HG02938 (cell line): ENCODE data around the gene CETN1.

ENCODE experiments used
- ATAC-seq: cut with Tn5 transposase; IDR thresholded peaks from one replicate; pipeline ENCODE4 v1.9.1; 2021; ENCODE audit warnings: mild to moderate bottlenecking, moderate library complexity; ENCODE audit not compliant: unreplicated experiment

The CETN1 gene

GRCh38 chr18:580154-580553 lies at the start of gene CETN1:
Gene CETN1, plus strand, starts transcription at chr18:580380. Its CDS starts 29 bp downstream, at chr18:580409.
- no peak for ATAC-seq

GRCh38 chr18:532018-532417 lies 48.2 kb upstream of the CETN1 start:
- no peak for ATAC-seq

- no peak for ATAC-seq
Observed at GRCh38 chr18:532632-533031, 47.5 kb upstream of the CETN1 start.

GRCh38 chr18:533995-534601 lies 46.1 kb upstream of the CETN1 start:
- ATAC-seq = no peak

GRCh38 chr18:543447-544078 lies 36.6 kb upstream of the CETN1 start:
- no peak for ATAC-seq

- ATAC-seq = no peak
Observed at GRCh38 chr18:549967-550366, 30.2 kb upstream of the CETN1 start.

- peak; percentile 76 for ATAC-seq
Observed at GRCh38 chr18:551404-552061, 28.6 kb upstream of the CETN1 start.

- no peak for ATAC-seq
Observed at GRCh38 chr18:555705-556457, 24.3 kb upstream of the CETN1 start.

GRCh38 chr18:564708-565561 lies 15.2 kb upstream of the CETN1 start:
- ATAC-seq = no peak

- ATAC-seq = no peak
Observed at GRCh38 chr18:565562-566061, 14.6 kb upstream of the CETN1 start.

GRCh38 chr18:567122-567521 lies 13.1 kb upstream of the CETN1 start:
- ATAC-seq = no peak

- ATAC-seq = no peak
Observed at GRCh38 chr18:568731-569130, 11.4 kb upstream of the CETN1 start.

GRCh38 chr18:570256-570655 lies 9.9 kb upstream of the CETN1 start:
- ATAC-seq = no peak

- no peak for ATAC-seq
Observed at GRCh38 chr18:570697-571096, 9.5 kb upstream of the CETN1 start.

GRCh38 chr18:572091-572830 lies 7.9 kb upstream of the CETN1 start:
- ATAC-seq = no peak

- ATAC-seq = no peak
Observed at GRCh38 chr18:572831-573289, 7.3 kb upstream of the CETN1 start.

GRCh38 chr18:573385-573784 lies 6.8 kb upstream of the CETN1 start:
- ATAC-seq = no peak

GRCh38 chr18:574149-574860 lies 5.9 kb upstream of the CETN1 start:
- no peak for ATAC-seq
